Right atrium auricular region (tissue), 2 donors: Measurements from ENCODE around the gene IMPG2. TPM values are rescaled to one million over a fixed set of nuclear protein-coding genes. Genes with fewer than 3 reads are reported as not detected.
A peak's percentile ranks its signal among the peaks of the same experiment; 100 is the strongest.

Experiments
- DNase-seq: peaks from one replicate; pipeline ENCODE4 v3.0.0-alpha.2; 2019; ENCODE audit warnings: low spot score
- H3K27ac ChIP-seq, 2 donors: fragments of 200-600 bp; sonication (generic); 1 replicate in 1 of 2; 2 replicates in 1 of 2; pipeline ENCODE4 v1.5.1; 2016 to 2019
- H3K27me3 ChIP-seq, 2 donors: fragments of 200-600 bp; sonication (generic); one replicate each; pipeline versions ENCODE4 v1.5.1 to v1.6.0; 2017 to 2019
- H3K36me3 ChIP-seq: fragments of 200-600 bp; sonication (generic); one replicate; pipeline ENCODE4 v1.5.1; 2016
- H3K4me1 ChIP-seq, 2 donors: fragments of 200-600 bp; sonication (generic); one replicate each; pipeline versions ENCODE4 v1.5.1 to v1.6.0; 2017 to 2019
- H3K4me3 ChIP-seq, 2 donors: fragments of 200-600 bp; sonication (generic); 1 replicate in 1 of 2; 2 replicates in 1 of 2; pipeline ENCODE4 v1.5.1; 2017 to 2019; ENCODE audit warnings: mild to moderate bottlenecking in 1 of 2, moderate library complexity in 1 of 2
- H3K9me3 ChIP-seq, 2 donors: fragments of 200-600 bp; sonication (generic); one replicate each; pipeline ENCODE4 v1.5.1; 2019
- CTCF ChIP-seq, 2 donors: fragments of 200-600 bp; sonication (generic); IDR thresholded peaks; one replicate each; pipeline ENCODE4 v1.5.1; 2019; ENCODE audit warnings: antibody characterized with exemption in 2 of 2
- total RNA-seq, 2 donors: library from RNA; depleted of rRNA; stranded (reverse); fragments of >200 nt; gene quantifications; one replicate each; pipeline ENCODE4 v1.1.0, GENCODE V29; 2016

IMPG2 gene
- under 1 TPM; 0.15 to 0.43 TPM for total RNA-seq

GRCh38 chr3:101320475-101320874 lies at the start of gene IMPG2:
Gene IMPG2 (minus strand): TSS chr3:101320575. CDS start chr3:101320372, 203 bp downstream.
- H3K4me1 ChIP-seq, result no peaks in the 10 kb centered on the region
- no peaks in the 10 kb centered on the region for H3K9me3 ChIP-seq
- no peaks in the 10 kb centered on the region for H3K27me3 ChIP-seq
- no peak within 1 kb of the TSS for H3K27ac ChIP-seq
- DNase-seq, result no peak
- no peak within 1 kb of the TSS for H3K4me3 ChIP-seq
- H3K36me3 ChIP-seq, result no peaks in the 10 kb centered on the region
- TF ChIP-seq CTCF (IDR thresholded peaks at IDR 0.05), result no peak

GRCh38 chr3:101362406-101362805 lies 42.0 kb upstream of the IMPG2 start:
- Histone ChIP-seq H3K27ac (no peak overlapping the region), H3K36me3 (peaks cover 24% of the 10 kb centered on the region), H3K4me1 (no peaks in the 10 kb centered on the region), H3K9me3 (peaks cover 0 to 7% of the 10 kb centered on the region in 2 donors), H3K4me3 (no peak overlapping the region), H3K27me3 (no peaks in the 10 kb centered on the region)
- TF ChIP-seq CTCF (IDR thresholded peaks at IDR 0.05), result no peak
- no peak for DNase-seq

GRCh38 chr3:101351829-101352228 lies 31.5 kb upstream of the IMPG2 start:
- no peak for DNase-seq
- H3K27ac ChIP-seq, result no peak overlapping the region
- no peak overlapping the region for H3K4me3 ChIP-seq
- no peaks in the 10 kb centered on the region for H3K9me3 ChIP-seq
- H3K4me1 ChIP-seq, result no peaks in the 10 kb centered on the region
- TF ChIP-seq CTCF (IDR thresholded peaks at IDR 0.05), result no peak
- H3K27me3 ChIP-seq, result no peaks in the 10 kb centered on the region
- peaks cover 3% of the 10 kb centered on the region for H3K36me3 ChIP-seq

- H3K4me3 ChIP-seq, result no peak overlapping the region
- peaks cover 11% of the 10 kb centered on the region for H3K36me3 ChIP-seq
- DNase-seq, result no peak
- no peaks in the 10 kb centered on the region for H3K27me3 ChIP-seq
- H3K9me3 ChIP-seq, result no peaks in the 10 kb centered on the region
- H3K4me1 ChIP-seq, result no peaks in the 10 kb centered on the region
- no peak overlapping the region for H3K27ac ChIP-seq
- TF ChIP-seq CTCF (IDR thresholded peaks at IDR 0.05), result no peak
Observed at GRCh38 chr3:101340591-101340990, 20.2 kb upstream of the IMPG2 start.

GRCh38 chr3:101333883-101334282 lies 13.5 kb upstream of the IMPG2 start:
- TF ChIP-seq CTCF (IDR thresholded peaks at IDR 0.05), result no peak
- Histone ChIP-seq H3K9me3 (no peaks in the 10 kb centered on the region), H3K27ac (no peak overlapping the region), H3K4me3 (no peak overlapping the region), H3K4me1 (no peaks in the 10 kb centered on the region), H3K27me3 (no peaks in the 10 kb centered on the region), H3K36me3 (no peaks in the 10 kb centered on the region)
- DNase-seq, result no peak

- TF ChIP-seq CTCF (IDR thresholded peaks at IDR 0.05), result no peak
- Histone ChIP-seq H3K4me1 (no peaks in the 10 kb centered on the region), H3K27me3 (no peaks in the 10 kb centered on the region), H3K4me3 (no peak overlapping the region), H3K36me3 (peaks cover 6% of the 10 kb centered on the region), H3K9me3 (no peaks in the 10 kb centered on the region), H3K27ac (peak overlapping the region; percentile 43 to 54)
- DNase-seq, result no peak
Observed at GRCh38 chr3:101329016-101329673, 8.8 kb upstream of the IMPG2 start.
